Fibroblast of gingiva (primary cell): ENCODE data around the gene NMB.
"Not testable (repeated sequence)": the region's sequence is repeated elsewhere in the genome, so short reads cannot be mapped to it uniquely, and the experiment has no call there.

ENCODE experiments used
- DNase-seq: peaks from one replicate; pipeline ENCODE4 v3.0.0-alpha.2; 2011; ENCODE audit warnings: low read depth

The NMB gene

DNA sequence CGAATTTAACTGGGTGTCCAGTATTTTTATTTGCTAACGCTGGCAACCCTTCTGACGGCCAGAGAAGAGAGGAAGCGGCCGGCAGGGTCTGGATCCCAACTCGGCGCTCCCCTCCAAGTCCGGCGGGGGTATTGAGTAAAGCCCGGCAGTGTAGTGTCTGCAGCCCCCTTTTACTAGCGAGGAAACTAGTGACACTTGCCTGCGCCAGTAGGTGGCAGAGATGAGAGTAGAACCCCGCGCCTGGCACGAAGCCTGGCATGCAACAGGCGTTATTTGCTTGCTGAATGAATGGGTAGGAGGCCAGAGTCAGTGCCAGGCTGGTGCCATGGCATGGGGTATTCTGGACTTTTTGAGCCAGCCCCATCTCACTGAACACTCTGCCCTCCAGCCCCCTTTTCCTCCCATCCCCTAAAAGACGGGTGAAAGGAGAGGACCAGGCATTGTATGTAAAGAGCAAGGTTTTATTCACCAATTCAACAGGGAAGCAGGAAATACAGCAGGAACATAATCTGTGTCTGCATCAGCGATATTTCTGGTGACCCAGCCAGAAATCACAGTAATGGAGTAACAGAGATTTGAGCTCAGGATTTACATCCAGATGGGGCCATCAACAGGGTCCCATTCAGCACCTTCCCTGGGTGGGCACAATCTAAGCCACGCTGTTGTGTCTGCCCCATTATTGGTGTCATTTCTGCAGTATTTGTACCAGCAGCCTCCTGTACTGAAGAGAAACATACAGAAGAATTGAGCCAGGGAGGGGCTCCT is 3.1 kb downstream of the NMB start:
- DNase-seq, result peak; percentile 80

DNA sequence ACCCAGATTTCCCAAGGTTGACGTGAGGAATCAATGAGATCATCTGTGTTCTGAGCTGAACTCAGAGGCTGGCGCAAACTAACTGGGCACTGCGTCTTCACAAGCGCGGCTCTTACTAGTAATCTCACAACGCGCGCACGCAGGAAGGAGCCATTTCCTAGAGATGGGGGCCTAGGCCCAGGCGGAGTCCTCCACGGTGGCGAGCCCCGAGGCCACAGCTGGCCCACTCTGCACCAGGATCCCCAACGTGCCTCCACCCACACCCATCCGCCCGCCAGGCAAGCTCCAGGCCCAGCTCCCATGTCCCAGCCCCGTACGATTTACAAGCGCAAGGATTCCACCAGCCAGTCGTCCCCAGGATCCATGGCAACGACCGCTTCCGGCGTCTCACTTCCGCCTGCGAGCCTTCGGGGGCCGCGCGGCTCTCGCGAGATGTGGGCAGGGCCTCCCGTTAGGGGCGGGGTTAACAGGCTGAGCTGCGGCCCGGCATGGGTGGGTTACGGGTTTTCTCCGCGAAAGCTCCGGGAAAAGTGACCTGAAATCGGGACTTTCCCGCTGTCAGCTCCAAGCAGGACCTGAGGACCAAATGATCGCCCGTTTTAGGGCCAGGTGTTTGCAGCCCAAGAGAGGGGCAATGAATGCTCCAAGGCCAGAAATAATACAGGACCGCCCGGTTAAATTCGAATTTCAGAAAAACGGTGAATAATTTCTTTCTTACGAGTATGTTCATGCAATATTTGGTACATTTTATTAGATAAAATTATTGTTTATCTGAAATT is 3.9 kb downstream of the NMB start, which contains the start of gene WDR73:
WDR73 (minus strand) TSS at position 374 of the 779 bp plus-strand sequence; CDS start at position 365, 9 bp downstream.
- DNase-seq, result peak; percentile 92

DNA sequence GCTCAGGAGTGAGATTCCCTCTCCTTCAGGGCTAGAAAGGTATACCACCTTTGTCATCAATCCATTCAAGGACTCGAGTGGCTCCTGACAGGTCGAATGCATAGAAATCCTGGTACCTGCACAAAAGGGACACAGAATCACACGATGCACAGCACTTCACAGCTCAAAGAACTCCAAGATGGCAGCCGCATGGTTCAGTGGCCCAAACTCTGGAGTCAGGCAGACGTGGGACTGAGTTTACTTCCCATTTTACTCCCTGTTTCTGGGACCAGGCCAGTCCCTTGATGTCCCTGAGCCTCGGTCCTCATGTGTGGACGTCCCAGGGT is 4.5 kb downstream of the NMB start:
- DNase-seq, result no peak

DNA sequence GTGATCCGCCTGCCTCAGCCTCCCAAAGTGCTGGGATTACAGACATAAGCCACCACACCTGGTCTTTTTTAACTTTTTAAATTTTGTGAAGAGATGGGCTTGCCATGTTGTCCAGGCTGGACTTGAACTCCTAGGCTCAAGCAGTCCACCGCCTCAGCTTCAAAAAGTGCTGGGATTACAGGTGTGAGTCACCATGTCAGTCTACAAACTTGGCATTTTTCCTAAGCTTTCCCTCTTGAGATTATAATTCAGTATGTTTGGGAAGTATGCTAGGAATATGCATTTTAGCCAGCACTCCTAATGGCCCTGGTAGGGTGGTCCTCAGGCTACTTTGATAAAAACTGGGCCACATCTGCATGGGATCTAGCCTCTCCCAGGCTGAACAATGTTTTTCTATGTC is 8.3 kb downstream of the NMB start:
- no peak for DNase-seq

DNA sequence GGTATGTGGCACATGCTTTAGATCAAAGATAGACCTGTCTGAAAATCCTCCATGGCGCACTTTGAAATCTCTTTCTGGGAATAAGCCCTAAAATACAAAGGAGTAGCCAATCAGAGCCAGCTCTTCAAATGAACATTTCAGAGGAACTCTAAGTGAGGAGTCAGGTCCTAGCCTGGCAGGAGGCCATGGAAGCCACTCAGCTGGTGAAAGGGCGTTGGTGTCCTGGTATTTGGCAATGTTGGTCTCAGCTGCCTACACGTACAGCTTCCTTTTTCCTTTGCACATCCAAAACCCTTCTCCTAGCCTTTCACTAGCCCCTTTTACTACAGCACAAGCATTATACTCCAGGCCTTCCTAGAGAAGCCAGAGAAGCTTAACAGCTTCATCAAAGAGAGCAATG is 9.5 kb downstream of the NMB start:
- peak; percentile 53 for DNase-seq

DNA sequence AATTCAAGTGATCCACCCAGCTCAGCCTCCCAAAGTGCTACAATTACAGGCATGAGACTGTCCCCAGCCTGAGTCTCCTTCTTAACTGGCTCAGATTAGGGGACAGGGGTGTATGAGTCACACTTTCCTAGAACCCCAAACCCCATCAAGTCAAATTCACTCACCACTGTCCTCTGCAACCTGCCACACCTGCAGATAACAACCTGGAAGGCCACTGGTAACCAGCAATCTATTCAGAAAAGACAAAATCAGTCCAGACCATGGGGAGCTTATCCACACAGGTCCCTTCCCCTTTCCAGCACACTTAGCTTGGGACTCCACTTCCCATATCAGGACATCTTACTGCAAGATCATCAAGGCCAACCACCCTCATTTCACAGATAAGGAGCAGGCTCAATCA is 10.3 kb downstream of the NMB start:
- DNase-seq, result no peak

DNA sequence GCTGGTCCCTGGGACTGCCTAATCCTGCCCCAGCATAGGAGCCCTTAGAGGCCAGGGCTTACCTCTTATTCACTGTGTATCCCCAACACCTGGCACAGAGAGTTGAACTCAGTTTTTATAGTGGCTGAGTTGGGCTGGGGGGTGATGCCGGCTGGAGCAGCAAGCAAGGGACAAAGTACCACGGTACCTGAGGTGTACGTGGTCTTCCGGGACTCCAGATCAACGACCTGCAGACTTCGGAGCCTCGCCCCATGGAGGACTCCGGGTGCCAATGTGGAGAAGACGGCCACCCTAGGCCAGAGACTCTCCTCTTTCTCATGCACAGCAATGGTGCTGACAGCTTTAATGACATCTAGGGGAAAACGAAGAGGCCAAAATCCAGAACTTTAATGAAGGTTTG is 12.0 kb downstream of the NMB start:
- DNase-seq, result no peak

DNA sequence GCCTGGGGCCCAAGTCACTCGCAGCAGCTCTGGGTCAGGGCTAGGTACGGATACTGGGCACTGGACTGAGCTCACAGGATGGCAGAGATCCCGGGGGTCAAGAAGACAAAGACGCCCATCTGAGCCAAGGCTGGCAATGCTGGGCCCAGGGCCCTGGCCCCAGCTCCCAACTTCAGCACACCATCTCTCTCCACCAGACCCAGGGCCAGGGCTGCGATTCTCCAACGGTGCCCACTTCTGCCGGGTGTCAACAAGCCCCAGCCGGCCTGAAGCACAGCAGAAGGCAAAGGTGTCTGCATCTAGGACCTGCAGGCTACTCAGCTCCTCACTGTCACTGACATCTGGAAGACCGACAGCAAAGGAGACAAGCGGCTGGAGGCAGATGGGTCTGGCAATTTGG is 12.5 kb downstream of the NMB start:
- no peak for DNase-seq

DNA sequence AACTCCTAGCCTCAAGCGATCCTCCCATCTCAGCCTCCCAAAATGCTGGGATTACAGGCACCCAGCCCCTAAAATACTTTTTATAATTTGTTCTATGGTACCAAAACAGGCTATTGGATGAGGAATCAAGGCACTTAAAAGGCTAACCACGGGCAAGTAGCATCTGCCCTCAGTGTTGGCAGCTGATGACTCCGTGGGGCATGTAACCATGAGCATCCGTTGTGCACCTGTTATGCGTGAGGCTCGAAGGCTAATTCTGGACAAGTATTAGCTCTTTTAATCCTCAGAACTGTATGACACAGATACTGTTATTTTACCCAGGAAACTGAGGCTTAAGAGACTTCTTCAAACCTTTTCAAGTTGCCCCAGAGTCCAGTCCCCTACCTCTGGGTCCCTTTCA is 14.2 kb downstream of the NMB start:
- no peak for DNase-seq

DNA sequence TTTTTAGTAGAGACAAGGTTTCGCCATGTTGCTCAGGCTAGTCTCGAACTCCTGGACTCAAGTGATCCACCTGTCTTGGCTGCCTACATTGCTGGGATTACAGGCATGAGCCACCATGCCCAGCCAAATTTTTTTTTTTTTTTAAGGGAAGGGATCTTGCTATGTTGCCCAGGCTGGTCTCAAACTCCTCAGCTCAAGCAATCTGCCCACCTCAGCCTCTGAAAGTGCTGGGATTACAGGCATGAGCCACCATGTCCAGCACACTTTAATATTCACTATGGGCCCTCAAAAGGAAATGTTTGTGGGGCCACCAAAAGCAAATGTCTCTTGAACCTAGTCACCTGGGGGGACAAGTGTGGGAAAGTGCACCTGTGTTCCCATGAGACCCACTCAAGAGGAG is 15.4 kb downstream of the NMB start:
- DNase-seq, result not testable (repeated sequence)

DNA sequence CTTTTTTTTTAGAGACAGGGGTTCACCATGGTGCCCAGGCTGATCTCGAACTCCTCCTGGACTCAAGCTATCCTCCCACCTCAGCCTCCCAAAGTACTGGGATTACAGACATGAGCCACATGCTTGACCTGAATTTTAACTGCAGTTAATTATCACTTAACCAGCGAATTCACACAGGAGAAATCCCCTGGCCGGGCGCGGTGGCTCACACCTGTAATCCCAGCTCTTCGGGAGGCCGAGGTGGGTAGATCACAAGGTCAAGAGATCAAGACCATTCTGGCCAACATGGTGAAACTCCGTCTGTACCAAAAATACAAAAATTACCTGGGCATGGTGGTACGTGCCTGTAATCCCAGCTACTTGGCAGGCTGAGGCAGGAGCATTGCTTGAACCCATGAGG is 16.1 kb downstream of the NMB start:
- not testable (repeated sequence) for DNase-seq

DNA sequence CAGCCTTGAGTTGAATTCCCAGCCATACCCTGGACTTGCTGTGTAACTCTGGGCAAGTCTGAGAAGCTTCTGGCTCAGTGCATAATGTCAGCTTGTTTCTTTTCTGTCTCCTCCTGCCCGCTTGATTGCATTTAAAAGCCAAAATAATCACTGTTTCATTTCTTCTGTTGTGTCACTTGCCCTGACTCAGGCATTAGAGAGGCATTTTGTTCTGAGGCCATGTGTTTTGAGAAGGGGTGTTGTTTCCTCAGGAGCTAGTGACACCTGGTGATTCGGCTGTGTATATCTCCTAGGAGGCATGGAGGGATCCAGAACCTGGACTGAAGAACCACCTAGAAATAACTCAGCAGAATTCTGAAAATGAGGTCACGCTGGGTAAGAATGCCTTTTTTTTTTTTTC is 19.9 kb downstream of the NMB start:
- DNase-seq, result no peak

DNA sequence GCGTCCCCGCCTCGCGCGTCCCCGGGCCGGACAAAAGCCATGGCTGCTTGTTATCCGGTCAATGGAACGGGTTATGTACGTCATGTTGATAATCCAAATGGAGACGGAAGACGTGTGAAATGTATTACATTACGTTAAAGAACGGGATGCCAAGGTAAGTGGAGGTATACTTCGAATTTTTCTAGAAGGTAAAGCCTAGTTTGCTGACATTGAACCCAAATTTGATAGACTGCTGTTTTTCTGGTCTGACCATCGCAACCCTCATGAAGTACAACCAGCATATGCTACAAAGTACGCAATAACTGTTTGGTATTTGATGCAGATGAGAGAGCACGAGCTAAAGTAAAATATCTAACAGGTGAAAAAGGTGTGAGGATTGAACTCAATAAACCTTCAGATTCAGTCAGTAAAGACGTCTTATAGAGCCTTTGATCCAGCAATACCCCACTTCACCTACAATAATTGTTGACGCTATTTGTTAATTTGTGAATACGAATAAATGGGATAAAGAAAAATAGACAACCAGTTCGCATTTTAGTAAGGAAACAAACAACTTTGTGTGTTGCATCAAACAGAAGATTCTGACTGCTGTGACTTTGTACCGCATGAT is 23.7 kb downstream of the NMB start:
- DNase-seq, result no peak

DNA sequence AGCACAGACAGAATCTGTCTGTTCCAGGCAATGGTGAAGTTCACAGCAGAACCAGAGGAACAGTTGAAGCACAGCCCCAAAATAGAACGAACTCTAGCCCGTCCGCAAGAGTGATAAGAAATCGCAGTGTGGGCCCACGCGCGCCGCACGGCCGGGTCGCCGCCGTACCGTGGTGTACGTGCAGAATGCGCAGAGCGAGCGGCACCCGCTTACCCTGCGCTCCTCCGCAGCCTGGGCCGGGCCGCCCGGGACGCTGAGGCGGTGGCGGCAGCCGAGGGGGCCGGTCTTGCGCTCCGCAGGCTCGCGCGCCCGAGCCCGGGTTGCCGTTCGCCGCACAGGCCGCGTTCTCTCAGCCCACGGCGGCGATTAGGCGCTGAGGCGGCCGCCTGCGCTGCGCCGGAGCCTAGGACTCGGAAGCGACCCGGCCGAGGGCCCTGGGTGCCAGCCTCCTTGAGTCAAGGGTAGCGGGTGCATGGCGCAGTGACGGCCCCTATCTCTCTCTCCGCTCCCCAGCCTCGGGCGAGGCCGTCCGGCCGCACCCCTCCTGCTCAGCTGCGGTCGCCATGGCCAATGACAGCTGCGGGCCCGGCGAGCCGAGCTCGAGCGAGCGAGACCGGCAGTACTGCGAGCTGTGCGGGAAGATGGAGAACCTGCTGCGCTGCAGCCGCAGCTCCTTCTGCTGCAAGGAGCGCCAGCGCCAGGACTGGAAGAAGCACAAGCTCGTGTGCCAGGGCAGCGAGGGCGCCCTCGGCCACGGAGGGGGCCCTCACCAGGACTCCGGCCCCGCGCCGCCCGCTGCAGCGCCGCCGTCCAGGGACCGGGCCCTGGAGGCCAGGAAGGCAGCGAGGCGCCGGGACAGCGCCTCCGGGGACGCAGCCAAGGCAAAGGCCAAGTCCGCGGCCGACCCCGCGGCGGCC is 24.4 kb downstream of the NMB start:
- peak; percentile 74 for DNase-seq

DNA sequence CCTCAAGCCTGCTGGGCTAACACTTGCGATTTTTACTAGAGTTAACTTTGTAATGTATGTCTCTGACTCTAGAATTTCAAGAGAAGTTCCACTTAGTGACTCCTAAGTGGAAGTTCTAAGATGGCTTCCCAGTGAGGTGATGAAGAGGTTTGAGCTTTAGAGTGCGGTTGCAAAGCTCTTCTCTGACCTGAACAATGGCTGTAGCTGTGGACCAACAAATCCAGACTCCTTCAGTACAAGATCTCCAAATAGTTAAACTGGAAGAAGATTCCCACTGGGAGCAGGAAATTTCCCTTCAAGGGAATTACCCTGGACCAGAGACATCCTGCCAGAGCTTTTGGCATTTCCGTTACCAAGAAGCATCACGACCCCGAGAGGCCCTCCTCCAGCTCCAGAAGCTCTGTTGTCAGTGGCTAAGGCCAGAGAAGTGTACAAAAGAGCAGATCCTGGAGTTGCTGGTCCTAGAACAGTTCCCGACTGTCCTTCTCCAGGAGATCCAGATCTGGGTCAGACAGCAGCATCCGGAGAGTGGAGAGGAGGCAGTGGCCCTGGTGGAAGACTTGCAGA is 26.2 kb downstream of the NMB start:
- DNase-seq, result no peak

DNA sequence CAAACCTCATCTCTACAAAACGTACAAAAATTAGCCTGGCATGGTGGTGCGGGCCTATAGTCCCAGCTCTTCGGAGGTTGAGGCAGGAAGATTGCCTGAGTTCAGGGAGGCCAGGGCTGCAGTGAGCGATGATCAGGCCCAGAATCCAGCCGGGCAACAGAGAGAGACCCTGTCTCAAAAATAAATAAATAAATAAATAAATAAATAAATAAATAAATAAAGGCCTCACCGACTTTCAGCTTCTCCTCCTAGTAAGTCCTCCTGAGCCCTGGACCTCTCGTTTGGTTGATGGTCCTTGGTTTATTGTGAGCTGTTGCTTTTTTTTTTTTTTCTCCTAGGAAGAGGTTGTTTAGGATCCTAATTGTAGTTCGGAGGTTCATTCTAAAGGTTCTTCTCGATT is 29.0 kb downstream of the NMB start:
- no peak for DNase-seq

DNA sequence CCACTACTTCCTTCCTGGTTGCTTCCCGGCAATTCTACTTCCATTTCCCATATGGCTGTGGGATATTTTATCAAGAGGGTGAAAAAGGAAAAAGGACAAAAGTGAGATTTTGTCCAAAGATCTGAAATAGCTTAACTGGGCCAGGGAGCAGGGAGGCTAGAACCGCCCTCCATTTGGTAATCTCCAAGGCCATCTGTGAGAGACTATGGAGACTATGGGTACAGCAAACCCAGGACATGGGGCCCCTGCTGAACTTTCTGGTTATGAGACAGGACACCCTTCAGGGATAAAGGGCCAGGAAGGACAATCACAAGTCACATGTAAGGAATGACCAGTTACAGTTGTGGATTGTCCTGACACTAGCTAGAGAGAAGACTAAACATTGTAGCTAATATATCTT is 32.9 kb downstream of the NMB start:
- no peak for DNase-seq

DNA sequence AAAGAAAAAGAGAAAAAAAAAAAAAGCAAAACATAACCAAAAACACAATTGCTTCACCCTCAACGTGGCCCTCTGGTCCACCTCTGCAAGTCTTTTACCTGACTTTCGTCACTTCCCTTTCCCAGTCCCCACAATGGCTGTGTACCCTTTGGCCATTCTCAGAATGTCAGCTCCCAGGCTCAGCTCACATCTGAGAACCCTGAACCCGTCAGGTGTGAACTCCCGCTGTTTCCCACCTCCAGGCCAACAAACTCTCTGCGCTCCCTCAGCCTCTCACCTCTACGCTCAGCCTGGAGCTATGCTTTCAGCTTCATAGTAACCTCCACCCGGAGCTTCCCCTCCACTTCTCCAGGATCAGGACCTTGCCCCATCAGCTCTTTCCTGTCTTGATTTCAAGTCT is 33.6 kb downstream of the NMB start:
- no peak for DNase-seq

DNA sequence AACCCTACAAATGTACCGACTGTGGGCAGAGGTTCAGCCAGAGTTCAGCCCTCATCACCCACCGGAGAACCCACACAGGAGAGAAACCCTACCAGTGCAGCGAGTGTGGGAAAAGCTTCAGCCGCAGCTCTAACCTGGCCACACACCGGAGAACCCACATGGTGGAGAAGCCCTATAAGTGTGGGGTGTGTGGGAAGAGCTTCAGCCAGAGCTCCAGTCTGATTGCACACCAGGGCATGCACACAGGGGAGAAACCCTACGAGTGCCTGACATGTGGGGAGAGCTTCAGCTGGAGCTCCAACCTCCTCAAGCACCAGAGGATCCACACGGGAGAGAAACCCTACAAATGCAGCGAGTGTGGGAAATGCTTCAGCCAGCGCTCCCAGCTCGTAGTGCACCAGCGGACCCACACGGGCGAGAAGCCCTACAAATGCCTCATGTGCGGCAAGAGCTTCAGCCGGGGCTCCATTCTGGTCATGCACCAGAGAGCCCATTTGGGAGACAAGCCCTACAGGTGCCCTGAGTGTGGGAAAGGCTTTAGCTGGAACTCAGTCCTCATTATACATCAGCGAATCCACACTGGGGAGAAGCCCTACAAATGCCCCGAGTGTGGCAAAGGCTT is 36.5 kb downstream of the NMB start:
- DNase-seq, result no peak

DNA sequence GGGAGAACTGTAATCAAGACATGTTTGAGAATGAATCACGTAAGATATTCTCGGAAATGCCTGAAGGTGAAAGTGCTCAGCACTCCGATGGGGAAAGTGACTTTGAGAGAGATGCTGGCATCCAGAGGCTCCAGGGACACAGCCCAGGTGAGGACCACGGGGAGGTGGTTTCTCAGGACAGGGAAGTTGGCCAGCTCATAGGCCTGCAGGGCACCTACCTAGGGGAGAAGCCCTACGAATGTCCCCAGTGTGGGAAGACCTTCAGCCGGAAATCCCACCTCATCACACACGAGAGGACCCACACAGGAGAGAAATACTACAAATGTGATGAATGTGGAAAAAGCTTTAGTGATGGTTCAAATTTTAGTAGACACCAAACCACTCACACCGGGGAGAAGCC is 37.4 kb downstream of the NMB start:
- no peak for DNase-seq

DNA sequence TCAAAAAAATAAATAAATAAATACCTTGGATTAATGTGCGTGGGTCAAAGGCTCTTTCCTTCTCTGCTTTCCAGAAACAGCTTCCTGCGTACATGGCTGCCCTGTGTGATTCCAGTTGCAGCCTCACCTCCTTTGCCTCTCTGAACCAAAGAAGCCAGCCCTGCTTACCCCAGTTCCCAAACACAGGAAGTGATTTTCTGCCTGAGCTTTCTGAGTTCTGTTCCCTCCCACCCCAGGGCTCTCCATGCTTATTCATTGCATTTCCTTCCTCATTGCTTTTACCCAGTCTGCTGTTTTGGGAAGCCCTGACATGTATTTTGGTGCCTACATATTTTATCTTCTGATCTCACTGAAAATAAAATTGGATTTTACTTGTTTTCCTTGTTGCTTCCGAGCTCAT is 41.8 kb downstream of the NMB start:
- DNase-seq, result no peak
